ENCODE results near the gene DCTD. TPM values are rescaled to one million over a fixed set of nuclear protein-coding genes. Genes with fewer than 3 reads are reported as not detected.

DCTD gene
- 99.3 and 113 TPM in 2 replicates for total RNA-seq (2014; rRNA removed; shearing (Covaris generic))
- 146 and 152 TPM in 2 replicates for polyA plus RNA-seq (2015; cell fraction: cytosol; rRNA removed)
- polyA plus RNA-seq (2015; cell fraction: nucleus; rRNA removed) = 88.2 and 98.4 TPM in 2 replicates

- DNase-seq (ENCODE audit: low read depth) = peak; percentile 34
Observed at GRCh38 chr4:182917182-182918043, at the start of gene DCTD. TSS of gene DCTD (minus strand) at chr4:182917386. CDS start at chr4:182915568, 1,818 bp downstream.

DNA sequence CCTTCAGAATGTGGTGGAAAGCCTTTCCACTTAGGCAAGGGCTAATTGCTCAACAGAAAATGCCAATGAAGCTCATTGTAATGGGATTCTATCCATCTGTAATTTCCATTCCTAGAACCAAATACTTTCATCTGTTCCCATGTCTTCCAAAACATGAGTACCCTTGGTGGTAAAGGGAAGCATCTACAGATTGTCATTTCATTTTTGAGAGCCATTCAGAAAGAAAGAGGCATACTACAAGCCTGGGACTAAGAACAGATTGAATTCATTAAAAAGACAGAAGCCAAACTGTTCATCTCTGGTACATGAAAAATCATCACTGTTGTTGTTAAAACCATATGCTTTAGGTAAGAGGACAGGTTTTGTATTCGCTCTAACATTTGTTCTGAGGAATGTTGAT lies 43.6 kb upstream of the DCTD start:
- DNase-seq (ENCODE audit: low read depth) = no peak

DNA sequence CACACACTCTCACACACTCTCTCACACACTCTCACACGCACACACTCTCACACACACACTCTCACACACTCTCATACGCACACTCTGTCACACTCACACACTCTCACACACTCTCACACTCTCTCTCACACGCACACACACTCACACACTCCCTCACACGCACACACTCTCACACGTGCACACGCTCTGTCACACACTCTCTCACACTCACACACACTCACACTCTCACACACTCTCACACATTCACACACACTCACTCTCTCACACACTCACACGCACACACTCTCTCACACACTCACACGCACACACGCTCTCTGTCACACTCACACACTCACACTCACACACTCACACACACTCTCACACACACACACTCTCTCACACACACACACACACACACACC lies 43.0 kb upstream of the DCTD start:
- no peak for DNase-seq (ENCODE audit: low read depth)

GRCh38 chr4:182955411-182955810 lies 38.2 kb upstream of the DCTD start:
- DNase-seq (ENCODE audit: low read depth) = peak; percentile 27

DNA sequence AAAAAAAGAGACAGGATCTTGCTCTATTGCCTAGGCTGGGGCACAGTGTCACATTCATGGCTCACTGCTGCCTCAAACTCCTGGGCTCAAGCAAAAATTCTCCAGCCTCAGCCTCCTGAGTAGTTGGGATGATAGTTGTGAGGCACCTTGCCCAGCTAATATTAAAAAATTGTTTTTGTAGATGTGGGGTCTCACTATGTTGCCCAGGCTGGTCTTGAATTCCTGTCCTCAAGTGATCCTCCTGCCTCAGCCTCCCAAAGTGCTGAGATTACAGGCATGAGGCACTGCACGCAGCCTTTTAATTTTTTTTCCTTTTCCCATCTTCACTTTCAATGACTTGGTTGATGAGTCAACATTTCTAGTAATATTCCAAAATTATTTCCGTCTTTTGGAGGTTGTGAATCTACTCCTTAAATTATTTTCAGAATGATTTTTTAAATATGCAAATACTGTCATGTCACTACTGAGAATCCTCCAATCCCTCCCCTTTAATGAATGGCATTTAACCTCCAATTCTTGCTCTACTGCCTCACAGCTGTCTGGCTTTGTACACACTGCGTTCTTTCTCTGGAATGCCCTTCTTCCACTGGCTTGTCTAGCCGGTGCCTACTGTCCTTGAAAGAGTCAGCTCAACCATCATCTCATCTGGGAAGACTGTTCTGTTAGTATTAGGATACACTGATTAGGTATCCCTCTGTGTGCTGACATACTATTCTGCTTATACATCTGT lies 27.5 kb upstream of the DCTD start:
- no peak for DNase-seq (ENCODE audit: low read depth)

DNA sequence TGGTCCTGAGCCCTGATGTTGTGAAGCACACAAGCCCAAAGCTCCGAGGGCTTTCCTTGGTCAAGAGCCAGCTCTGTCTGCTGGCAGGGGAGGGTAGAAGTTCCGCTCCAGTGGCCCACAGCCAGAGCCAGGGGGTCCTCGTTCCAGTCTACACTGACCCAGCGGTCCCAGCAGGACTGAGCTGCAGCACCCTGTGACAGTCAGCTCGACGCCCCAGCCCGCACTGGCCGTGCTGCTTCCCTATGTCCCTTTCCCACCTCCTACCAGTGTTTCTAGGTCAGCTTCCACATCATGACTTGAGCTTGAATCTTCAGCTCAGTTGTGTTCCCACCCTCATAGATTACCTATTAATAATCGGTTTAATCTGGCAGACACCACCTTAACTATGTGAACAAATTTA lies 22.5 kb upstream of the DCTD start:
- DNase-seq (ENCODE audit: low read depth) = no peak

DNA sequence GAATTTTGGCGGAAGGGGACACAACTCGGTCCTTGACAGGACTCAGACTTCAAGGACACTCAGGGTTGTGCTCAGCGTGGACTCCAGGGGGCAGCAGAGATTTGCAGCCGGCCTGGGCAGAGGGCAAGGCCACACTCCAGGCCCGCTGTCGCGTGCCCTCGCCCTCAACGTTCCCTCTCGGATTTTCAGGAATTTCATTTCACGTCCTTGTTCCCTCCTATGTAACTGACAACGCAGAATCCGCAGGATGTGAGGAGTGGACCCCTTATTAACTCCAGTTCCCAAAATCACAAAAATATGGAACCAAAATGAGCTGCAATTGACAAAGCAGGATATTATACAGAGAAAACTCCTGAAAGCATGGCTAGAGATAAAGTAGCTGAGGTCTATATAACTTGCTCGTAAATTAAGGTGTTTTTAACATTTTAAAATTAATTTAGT lies 21.0 kb upstream of the DCTD start:
- DNase-seq (ENCODE audit: low read depth) = peak; percentile 68

- DNase-seq (ENCODE audit: low read depth) = no peak
Observed at GRCh38 chr4:182937268-182938204, 20.4 kb upstream of the DCTD start.

GRCh38 chr4:182932651-182933050 lies 15.5 kb upstream of the DCTD start:
- no peak for DNase-seq (ENCODE audit: low read depth)

- no peak for DNase-seq (ENCODE audit: low read depth)
Observed at GRCh38 chr4:182931691-182932345, 14.6 kb upstream of the DCTD start.

DNA sequence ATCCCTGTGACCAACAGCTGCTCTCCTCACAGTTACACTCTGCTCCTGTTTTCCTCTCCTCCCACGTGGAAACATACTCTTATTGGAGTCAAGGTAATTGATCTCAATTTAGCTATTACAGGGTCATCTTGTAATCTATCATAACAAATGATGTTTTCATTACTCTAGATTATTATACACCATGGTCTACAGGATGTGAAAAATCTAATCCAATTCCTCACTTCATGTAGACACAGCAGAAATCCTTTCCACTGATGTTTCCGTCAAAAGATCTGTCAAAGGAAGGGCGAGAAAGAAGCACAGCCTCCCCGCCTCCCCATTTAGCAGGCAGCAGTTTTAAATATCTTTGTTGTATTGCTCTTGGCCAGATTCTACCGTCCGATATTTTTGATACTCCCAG lies 13.7 kb upstream of the DCTD start:
- no peak for DNase-seq (ENCODE audit: low read depth)

DNA sequence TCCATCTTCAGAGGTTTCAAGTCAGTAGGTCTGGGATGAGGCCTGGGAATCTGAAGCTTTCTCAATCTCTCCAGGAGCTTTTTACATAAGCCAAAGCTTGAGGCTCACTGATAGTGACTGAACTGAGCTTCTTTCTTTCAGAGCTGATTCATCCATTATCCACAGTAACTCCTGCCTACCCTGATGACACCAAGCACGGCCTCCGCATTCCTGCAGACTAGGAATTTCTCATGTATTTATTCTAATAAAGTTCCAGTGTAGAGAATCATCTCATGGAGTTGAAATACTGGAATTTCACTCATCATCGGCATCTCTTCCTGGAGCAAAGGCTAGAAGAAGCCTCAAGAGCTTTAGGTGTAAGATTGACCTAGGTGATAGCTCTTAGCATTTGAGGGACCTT lies 12.1 kb upstream of the DCTD start:
- DNase-seq (ENCODE audit: low read depth) = peak; percentile 65

- no peak for DNase-seq (ENCODE audit: low read depth)
Observed at GRCh38 chr4:182928061-182928460, 10.9 kb upstream of the DCTD start.

DNA sequence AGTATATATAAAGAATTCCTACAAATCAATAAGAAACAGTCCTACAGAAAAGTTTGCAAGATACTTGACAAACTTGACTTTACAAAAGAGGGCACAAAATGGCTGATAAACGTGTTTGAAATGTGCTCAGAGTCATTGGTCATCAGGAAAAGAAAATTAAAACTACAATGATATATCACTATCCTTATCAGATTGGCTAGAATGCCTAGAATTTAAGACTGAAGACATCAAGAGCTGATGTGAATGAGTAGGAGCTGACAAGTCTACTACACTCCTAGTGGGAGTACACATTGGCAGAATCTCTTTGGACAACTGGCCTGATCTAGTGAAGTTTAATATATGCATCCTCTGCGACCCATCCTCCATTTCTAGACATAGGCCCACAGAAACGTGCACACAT lies 10.3 kb upstream of the DCTD start:
- no peak for DNase-seq (ENCODE audit: low read depth)

- DNase-seq (ENCODE audit: low read depth) = no peak
Observed at GRCh38 chr4:182925855-182926254, 8.7 kb upstream of the DCTD start.

- DNase-seq (ENCODE audit: low read depth) = peak; percentile 89
Observed at GRCh38 chr4:182925298-182925757, 8.1 kb upstream of the DCTD start.

- DNase-seq (ENCODE audit: low read depth) = peak; percentile 70
Observed at GRCh38 chr4:182924497-182924896, 7.3 kb upstream of the DCTD start.

GRCh38 chr4:182923796-182924340 lies 6.7 kb upstream of the DCTD start:
- no peak for DNase-seq (ENCODE audit: low read depth)

DNA sequence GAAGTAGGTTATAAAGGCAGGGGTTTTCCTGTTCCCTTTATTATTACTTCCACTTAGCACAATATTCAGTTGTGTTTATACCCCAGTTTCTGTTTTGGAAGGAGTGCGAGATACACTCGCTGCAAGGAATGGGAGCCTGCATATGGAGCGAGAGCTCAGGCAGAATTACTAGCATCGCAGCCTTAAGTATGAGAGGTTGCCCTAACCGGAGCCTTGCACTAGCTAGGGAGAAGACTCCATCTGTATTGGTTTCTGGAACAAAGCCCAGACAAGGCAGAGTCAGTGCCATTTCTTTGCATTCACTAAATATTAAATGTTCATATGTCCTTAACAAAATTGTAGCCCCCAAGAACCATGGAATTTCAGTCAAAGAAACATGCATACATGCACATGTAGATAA lies 6.2 kb upstream of the DCTD start:
- no peak for DNase-seq (ENCODE audit: low read depth)
